NCI-H345 treated with DMSO at 0.1 percent for 48 hours (cell line): ENCODE data around the gene ELAVL2.

Experiments
- DNase-seq: peaks from one replicate; lab custom pipeline; 2025; ENCODE audit not compliant: unreplicated experiment; lab: John Stamatoyannopoulos, UW

Gene ELAVL2

GRCh38 chr9:23663946-23664345, 162.1 kb downstream of the ELAVL2 start:
- DNase-seq, result no peak

- DNase-seq, result no peak
These were observed 162.5 kb downstream of the ELAVL2 start for GRCh38 chr9:23663536-23663935.

GRCh38 chr9:23663125-23663524, 162.9 kb downstream of the ELAVL2 start:
- DNase-seq, result no peak

GRCh38 chr9:23662320-23662719, 163.7 kb downstream of the ELAVL2 start:
- no peak for DNase-seq

- no peak for DNase-seq
These were observed 166.6 kb downstream of the ELAVL2 start for GRCh38 chr9:23659346-23660006.

- DNase-seq, result no peak
These were observed 167.4 kb downstream of the ELAVL2 start for GRCh38 chr9:23658376-23659258.

GRCh38 chr9:23651051-23651450, 175.0 kb downstream of the ELAVL2 start:
- DNase-seq, result no peak

- DNase-seq, result no peak
These were observed 177.4 kb downstream of the ELAVL2 start for GRCh38 chr9:23648651-23649050.

GRCh38 chr9:23644896-23645295, 181.1 kb downstream of the ELAVL2 start:
- DNase-seq, result no peak

GRCh38 chr9:23644326-23644725, 181.7 kb downstream of the ELAVL2 start:
- DNase-seq, result no peak

GRCh38 chr9:23643656-23644258, 182.3 kb downstream of the ELAVL2 start:
- DNase-seq, result no peak
